PFSK-1 (cell line): Measurements from ENCODE around the gene IQGAP1.

Source experiments
- FOXP2 ChIP-seq: optimal IDR thresholded peaks from 2 replicates; pipeline ENCODE3; 2011; ENCODE audit warnings: borderline replicate concordance, control low read depth, inconsistent platforms; ENCODE audit not compliant: insufficient read depth; ENCODE audit errors: extremely low read length, extremely low read depth
- POLR2AphosphoS5 ChIP-seq: IDR thresholded peaks from 2 replicates; pipeline ENCODE4 v1.6.1; 2012; ENCODE audit warnings: low read depth, mild to moderate bottlenecking, control low read depth, low read length, moderate library complexity
- SIN3A ChIP-seq: IDR thresholded peaks from 2 replicates; pipeline ENCODE4 v1.6.1; 2012; ENCODE audit warnings: mild to moderate bottlenecking, low read length, moderate library complexity, borderline replicate concordance; ENCODE audit not compliant: insufficient read depth
- TAF1 ChIP-seq: IDR thresholded peaks from 2 replicates; pipeline ENCODE4 v1.6.1; 2012; ENCODE audit warnings: low read length, control low read depth, borderline replicate concordance; ENCODE audit not compliant: insufficient read depth
- TF ChIP-seq, protein P1 (sequence below), 2 experiments: IDR thresholded peaks; 2 replicates each; pipeline versions ENCODE4 v1.6.1 to v1.8.0; 2011 to 2012; ENCODE audit warnings: low read depth in 2 of 2, low read length in 2 of 2, control low read depth in 1 of 2, inconsistent platforms in 1 of 2, mild to moderate bottlenecking in 1 of 2, moderate library complexity in 1 of 2; ENCODE audit not compliant: insufficient read depth in 1 of 2

Gene IQGAP1

DNA sequence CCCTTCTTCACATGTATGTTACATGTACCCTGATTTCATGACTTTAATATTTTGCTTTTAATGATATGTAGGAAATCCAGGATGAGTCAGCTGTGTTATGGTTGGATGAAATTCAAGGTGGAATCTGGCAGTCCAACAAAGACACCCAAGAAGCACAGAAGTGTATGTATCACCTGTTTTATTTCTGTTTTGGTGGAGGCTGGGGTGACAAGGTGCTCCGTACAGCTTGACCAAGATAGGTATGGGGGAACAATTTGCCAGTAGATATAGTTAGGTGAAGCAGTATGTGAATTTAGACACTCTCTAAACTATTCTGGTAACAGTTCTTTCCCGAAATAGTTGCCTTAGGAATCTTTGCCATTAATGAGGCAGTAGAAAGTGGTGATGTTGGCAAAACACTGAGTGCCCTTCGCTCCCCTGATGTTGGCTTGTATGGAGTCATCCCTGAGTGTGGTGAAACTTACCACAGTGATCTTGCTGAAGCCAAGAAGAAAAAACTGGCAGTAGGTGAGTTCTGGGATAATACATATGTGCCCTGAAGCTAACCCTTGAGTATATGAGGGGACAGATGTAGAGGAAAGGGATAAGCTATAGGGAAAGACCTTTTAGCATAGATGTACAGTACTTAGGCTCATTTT, 78.0 kb downstream of the IQGAP1 start:
- TF ChIP-seq FOXP2 (no peak), TAF1 (no peak), POLR2AphosphoS5 (no peak), SIN3A (no peak)
- TF ChIP-seq, protein P1, sequence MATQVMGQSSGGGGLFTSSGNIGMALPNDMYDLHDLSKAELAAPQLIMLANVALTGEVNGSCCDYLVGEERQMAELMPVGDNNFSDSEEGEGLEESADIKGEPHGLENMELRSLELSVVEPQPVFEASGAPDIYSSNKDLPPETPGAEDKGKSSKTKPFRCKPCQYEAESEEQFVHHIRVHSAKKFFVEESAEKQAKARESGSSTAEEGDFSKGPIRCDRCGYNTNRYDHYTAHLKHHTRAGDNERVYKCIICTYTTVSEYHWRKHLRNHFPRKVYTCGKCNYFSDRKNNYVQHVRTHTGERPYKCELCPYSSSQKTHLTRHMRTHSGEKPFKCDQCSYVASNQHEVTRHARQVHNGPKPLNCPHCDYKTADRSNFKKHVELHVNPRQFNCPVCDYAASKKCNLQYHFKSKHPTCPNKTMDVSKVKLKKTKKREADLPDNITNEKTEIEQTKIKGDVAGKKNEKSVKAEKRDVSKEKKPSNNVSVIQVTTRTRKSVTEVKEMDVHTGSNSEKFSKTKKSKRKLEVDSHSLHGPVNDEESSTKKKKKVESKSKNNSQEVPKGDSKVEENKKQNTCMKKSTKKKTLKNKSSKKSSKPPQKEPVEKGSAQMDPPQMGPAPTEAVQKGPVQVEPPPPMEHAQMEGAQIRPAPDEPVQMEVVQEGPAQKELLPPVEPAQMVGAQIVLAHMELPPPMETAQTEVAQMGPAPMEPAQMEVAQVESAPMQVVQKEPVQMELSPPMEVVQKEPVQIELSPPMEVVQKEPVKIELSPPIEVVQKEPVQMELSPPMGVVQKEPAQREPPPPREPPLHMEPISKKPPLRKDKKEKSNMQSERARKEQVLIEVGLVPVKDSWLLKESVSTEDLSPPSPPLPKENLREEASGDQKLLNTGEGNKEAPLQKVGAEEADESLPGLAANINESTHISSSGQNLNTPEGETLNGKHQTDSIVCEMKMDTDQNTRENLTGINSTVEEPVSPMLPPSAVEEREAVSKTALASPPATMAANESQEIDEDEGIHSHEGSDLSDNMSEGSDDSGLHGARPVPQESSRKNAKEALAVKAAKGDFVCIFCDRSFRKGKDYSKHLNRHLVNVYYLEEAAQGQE (IDR thresholded peaks at IDR 0.05; ENCODE audit: insufficient read depth in 1 of 2, low read depth in 2 of 2, low read length in 2 of 2): no peak

DNA sequence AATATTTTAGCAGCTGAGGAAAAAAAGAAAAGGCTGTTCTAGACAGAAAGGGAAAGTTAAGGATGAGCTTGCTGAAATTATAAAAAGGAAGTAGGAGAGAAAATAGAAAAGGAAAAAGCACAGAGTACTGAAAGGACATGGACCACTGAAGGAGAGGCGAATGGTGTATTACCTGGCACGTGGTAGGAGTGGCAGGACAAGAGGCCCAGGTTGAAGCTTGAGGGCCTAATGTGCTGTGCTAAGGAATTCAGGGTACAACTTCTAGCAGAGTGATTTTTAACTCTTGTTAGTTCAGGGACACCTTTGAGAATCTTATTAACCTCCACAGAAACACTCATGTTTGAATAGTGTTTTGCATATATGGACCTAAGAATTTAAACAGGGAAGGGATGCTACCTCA, 81.7 kb downstream of the IQGAP1 start:
- TF ChIP-seq FOXP2: no peak
- TF ChIP-seq SIN3A: no peak
- TF ChIP-seq, protein P1 (IDR thresholded peaks at IDR 0.05; ENCODE audit: insufficient read depth in 1 of 2, low read depth in 2 of 2, low read length in 2 of 2): no peak
- no peak for TF ChIP-seq TAF1
- TF ChIP-seq POLR2AphosphoS5: no peak

DNA sequence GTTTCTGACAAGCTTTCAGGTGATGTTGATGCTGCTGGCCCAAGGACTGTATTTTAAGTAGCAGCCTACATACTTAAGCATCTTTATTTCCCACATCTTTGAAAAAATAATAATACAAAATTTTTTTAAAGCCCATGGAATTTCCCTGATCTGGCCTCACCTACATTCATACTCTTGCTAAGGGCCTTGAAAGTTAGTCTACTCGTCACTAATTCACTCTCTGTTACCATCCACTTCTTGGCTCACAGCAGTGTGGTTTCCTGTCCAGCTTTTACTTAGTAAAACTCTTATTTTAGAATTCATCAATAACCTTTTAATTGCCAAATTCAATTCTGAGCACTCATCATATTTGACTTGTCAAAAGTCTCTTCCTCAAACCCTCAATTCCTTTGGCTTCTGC, 82.4 kb downstream of the IQGAP1 start:
- TF ChIP-seq, protein P1 (IDR thresholded peaks at IDR 0.05; ENCODE audit: insufficient read depth in 1 of 2, low read depth in 2 of 2, low read length in 2 of 2): no peak
- TF ChIP-seq FOXP2 (no peak), POLR2AphosphoS5 (no peak), TAF1 (no peak), SIN3A (no peak)

DNA sequence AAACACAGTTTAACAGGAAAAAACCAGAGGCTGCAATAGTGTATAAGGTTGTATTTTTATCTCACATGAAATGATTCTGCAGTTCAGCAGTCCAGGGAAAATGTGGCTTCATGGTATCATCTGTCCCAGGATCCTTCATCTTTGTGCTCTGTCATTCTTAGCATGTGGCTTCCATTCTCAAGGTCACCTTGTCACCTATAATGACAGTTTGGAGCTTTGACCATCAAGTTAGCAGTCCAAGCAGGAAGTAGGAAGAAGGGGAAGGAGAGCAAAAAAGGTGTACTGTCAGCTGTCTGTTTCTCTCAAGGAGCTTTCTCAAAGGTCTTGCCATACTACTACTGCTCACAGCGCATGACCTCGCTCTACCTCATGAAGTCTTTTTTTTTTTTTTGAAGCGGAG, 83.1 kb downstream of the IQGAP1 start:
- TF ChIP-seq SIN3A (no peak), POLR2AphosphoS5 (no peak), TAF1 (no peak), FOXP2 (no peak)
- TF ChIP-seq, protein P1 (IDR thresholded peaks at IDR 0.05; ENCODE audit: insufficient read depth in 1 of 2, low read depth in 2 of 2, low read length in 2 of 2): no peak

DNA sequence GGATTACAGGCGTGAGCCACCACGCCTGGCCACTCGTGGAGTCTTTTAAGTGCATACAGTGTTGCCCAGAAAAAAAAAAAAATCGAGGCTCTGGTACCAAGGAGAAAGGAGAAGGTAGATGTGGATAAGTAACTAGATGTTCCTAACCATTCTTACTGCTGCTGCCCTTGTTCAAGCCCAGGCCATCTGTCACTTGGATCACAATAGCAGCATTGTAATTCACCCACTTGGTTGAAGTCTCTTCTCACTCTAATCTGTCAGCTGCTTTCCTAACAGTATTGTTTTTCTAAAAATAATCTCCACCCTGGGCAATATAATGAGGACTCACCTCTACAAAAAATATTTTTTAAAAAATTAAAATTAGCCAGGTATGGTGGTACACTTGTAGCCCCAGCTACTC, 83.7 kb downstream of the IQGAP1 start:
- no peak for TF ChIP-seq POLR2AphosphoS5
- no peak for TF ChIP-seq TAF1
- TF ChIP-seq, protein P1 (IDR thresholded peaks at IDR 0.05; ENCODE audit: insufficient read depth in 1 of 2, low read depth in 2 of 2, low read length in 2 of 2): no peak
- TF ChIP-seq SIN3A: no peak
- TF ChIP-seq FOXP2: no peak
